ENCODE data around the gene CNTN5.

DNA sequence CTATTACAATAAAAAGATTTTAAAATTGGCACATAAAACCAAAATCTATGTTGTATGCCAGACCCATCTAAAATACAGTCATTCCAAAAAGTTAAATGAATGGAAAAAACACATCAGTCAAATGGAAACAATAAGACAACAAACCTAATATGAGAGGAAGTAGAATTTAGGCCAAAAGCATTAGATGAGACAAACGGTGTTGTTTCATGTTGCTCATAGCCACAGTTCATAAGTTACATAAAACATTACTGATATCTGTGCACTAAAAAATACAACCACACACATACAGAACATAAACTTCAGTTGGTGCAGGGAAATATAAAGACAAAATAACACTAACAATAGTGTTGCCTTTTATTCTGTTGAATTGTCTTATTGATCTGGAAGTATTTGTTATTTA, 661.9 kb downstream of the CNTN5 start:
- TF ChIP-seq, protein P1, sequence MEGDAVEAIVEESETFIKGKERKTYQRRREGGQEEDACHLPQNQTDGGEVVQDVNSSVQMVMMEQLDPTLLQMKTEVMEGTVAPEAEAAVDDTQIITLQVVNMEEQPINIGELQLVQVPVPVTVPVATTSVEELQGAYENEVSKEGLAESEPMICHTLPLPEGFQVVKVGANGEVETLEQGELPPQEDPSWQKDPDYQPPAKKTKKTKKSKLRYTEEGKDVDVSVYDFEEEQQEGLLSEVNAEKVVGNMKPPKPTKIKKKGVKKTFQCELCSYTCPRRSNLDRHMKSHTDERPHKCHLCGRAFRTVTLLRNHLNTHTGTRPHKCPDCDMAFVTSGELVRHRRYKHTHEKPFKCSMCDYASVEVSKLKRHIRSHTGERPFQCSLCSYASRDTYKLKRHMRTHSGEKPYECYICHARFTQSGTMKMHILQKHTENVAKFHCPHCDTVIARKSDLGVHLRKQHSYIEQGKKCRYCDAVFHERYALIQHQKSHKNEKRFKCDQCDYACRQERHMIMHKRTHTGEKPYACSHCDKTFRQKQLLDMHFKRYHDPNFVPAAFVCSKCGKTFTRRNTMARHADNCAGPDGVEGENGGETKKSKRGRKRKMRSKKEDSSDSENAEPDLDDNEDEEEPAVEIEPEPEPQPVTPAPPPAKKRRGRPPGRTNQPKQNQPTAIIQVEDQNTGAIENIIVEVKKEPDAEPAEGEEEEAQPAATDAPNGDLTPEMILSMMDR (IDR thresholded peaks at IDR 0.05): no peak
- TF ChIP-seq, protein P2, sequence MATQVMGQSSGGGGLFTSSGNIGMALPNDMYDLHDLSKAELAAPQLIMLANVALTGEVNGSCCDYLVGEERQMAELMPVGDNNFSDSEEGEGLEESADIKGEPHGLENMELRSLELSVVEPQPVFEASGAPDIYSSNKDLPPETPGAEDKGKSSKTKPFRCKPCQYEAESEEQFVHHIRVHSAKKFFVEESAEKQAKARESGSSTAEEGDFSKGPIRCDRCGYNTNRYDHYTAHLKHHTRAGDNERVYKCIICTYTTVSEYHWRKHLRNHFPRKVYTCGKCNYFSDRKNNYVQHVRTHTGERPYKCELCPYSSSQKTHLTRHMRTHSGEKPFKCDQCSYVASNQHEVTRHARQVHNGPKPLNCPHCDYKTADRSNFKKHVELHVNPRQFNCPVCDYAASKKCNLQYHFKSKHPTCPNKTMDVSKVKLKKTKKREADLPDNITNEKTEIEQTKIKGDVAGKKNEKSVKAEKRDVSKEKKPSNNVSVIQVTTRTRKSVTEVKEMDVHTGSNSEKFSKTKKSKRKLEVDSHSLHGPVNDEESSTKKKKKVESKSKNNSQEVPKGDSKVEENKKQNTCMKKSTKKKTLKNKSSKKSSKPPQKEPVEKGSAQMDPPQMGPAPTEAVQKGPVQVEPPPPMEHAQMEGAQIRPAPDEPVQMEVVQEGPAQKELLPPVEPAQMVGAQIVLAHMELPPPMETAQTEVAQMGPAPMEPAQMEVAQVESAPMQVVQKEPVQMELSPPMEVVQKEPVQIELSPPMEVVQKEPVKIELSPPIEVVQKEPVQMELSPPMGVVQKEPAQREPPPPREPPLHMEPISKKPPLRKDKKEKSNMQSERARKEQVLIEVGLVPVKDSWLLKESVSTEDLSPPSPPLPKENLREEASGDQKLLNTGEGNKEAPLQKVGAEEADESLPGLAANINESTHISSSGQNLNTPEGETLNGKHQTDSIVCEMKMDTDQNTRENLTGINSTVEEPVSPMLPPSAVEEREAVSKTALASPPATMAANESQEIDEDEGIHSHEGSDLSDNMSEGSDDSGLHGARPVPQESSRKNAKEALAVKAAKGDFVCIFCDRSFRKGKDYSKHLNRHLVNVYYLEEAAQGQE (IDR thresholded peaks at IDR 0.05; ENCODE audit: low read depth, low read length): no peak
- TF ChIP-seq ELF1 (IDR thresholded peaks at IDR 0.05): no peak
- TF ChIP-seq EP300 (IDR thresholded peaks at IDR 0.05; ENCODE audit: borderline replicate concordance in 1 of 2, low read depth in 1 of 2, low read length in 1 of 2): no peak
- no peak for TF ChIP-seq CHD2 (IDR thresholded peaks at IDR 0.05; ENCODE audit: low read length, partially characterized antibody)
- no peak for TF ChIP-seq TEAD4 (IDR thresholded peaks at IDR 0.05; ENCODE audit: borderline replicate concordance, insufficient read depth)
- no peak for TF ChIP-seq POLR2AphosphoS5 (IDR thresholded peaks at IDR 0.05; ENCODE audit: low read depth, low read length)
- TF ChIP-seq, protein P3, sequence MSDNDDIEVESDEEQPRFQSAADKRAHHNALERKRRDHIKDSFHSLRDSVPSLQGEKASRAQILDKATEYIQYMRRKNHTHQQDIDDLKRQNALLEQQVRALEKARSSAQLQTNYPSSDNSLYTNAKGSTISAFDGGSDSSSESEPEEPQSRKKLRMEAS (IDR thresholded peaks at IDR 0.05; ENCODE audit: low read depth): no peak
- no peak for TF ChIP-seq JUND (IDR thresholded peaks at IDR 0.05)
- no peak for TF ChIP-seq EZH2phosphoT487 (IDR thresholded peaks at IDR 0.05; ENCODE audit: borderline replicate concordance, low read depth)
- TF ChIP-seq RFX5 (IDR thresholded peaks at IDR 0.05; ENCODE audit: low read length): no peak
- no peak for TF ChIP-seq RAD21 (IDR thresholded peaks at IDR 0.05; ENCODE audit: low read length)
- TF ChIP-seq, protein P4, sequence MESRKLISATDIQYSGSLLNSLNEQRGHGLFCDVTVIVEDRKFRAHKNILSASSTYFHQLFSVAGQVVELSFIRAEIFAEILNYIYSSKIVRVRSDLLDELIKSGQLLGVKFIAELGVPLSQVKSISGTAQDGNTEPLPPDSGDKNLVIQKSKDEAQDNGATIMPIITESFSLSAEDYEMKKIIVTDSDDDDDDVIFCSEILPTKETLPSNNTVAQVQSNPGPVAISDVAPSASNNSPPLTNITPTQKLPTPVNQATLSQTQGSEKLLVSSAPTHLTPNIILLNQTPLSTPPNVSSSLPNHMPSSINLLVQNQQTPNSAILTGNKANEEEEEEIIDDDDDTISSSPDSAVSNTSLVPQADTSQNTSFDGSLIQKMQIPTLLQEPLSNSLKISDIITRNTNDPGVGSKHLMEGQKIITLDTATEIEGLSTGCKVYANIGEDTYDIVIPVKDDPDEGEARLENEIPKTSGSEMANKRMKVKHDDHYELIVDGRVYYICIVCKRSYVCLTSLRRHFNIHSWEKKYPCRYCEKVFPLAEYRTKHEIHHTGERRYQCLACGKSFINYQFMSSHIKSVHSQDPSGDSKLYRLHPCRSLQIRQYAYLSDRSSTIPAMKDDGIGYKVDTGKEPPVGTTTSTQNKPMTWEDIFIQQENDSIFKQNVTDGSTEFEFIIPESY (IDR thresholded peaks at IDR 0.05; ENCODE audit: borderline replicate concordance, low read depth): no peak

All from SK-N-SH (cell line).